Measurements from ENCODE around the gene OCA2. TPM values are rescaled to one million over a fixed set of nuclear protein-coding genes. Genes with fewer than 3 reads are reported as not detected.
A peak's percentile ranks its signal among the peaks of the same experiment; 100 is the strongest.
"Not testable (repeated sequence)": the region's sequence is repeated elsewhere in the genome, so short reads cannot be mapped to it uniquely, and the experiment has no call there.

OCA2 gene
- total RNA-seq, 1 experiment from 2014 or later, result 0.21 TPM

- peak; percentile 74 for DNase-seq
- peaks cover 6% of the 10 kb centered on the region for H3K36me3 ChIP-seq (replicated peaks; ENCODE audit: control insufficient read depth, insufficient read depth, low read length)
- no peaks in the 10 kb centered on the region for H3K27me3 ChIP-seq (ENCODE audit: control insufficient read depth, insufficient read depth, low read length)
Observed at GRCh38 chr15:28125673-28126651, 26.8 kb upstream of the OCA2 start.

DNA sequence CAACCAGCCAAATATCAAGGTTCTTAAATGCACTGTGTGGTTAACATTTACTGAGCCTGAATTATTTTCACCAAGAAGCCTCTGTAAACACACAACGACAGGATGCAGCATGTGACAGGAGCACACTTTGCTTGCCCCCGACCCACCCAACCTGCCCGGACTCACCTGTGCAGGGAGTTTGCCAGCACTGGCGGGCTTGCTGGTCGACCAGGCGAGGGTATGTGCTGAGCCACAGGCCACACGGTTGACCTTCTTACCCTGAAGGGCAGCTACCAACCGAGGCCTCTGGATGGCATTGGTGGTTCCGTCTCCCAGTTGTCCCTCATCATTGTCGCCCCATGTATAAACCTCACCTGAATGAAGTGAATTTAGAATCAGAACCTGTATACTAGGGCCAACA is 25.7 kb upstream of the OCA2 start:
- Histone ChIP-seq H3K4me3 (ENCODE audit: insufficient read depth, low read depth, low read length) (no peak overlapping the region), H3K36me3 (replicated peaks; ENCODE audit: control insufficient read depth, insufficient read depth, low read length) (peaks cover 7% of the 10 kb centered on the region), H3K27me3 (ENCODE audit: control insufficient read depth, insufficient read depth, low read length) (no peaks in the 10 kb centered on the region)
- no peak for DNase-seq

More at GRCh38 chr15:28125673-28126651, 26.8 kb upstream of the OCA2 start:
- no peak overlapping the region for H3K4me3 ChIP-seq (ENCODE audit: insufficient read depth, low read depth, low read length)

DNA sequence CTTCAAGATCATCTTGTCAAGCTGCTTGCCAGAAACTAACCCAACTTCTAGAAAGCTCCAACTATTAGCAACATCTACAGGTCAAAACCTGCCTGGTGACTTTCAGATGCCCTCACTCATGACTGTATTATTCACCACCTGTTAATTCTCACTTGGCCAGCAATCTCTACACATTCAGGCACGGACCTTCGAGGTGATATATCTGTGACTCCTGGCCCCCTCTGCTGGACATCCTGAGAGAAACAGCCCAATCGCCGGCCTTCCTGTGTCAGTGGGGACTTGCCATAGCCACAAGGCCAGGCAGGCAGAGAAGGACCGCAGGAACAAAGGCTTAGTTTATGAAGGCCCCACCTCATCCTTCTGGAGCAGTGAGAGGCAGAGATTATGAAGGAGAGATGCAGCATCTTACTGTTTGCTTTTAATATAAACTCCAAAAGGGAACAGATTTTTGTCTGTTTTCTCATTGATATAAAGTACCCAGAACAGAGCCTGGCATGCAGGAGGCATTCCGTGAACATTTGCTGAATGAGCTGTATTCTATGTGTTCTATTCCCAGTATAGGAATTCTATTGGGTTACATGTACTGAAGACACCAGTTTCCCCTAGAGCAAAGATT is 24.4 kb upstream of the OCA2 start:
- peaks cover 7% of the 10 kb centered on the region for H3K36me3 ChIP-seq (replicated peaks; ENCODE audit: control insufficient read depth, insufficient read depth, low read length)
- no peak overlapping the region for H3K4me3 ChIP-seq (ENCODE audit: insufficient read depth, low read depth, low read length)
- peak; percentile 92 for DNase-seq
- no peaks in the 10 kb centered on the region for H3K27me3 ChIP-seq (ENCODE audit: control insufficient read depth, insufficient read depth, low read length)

DNA sequence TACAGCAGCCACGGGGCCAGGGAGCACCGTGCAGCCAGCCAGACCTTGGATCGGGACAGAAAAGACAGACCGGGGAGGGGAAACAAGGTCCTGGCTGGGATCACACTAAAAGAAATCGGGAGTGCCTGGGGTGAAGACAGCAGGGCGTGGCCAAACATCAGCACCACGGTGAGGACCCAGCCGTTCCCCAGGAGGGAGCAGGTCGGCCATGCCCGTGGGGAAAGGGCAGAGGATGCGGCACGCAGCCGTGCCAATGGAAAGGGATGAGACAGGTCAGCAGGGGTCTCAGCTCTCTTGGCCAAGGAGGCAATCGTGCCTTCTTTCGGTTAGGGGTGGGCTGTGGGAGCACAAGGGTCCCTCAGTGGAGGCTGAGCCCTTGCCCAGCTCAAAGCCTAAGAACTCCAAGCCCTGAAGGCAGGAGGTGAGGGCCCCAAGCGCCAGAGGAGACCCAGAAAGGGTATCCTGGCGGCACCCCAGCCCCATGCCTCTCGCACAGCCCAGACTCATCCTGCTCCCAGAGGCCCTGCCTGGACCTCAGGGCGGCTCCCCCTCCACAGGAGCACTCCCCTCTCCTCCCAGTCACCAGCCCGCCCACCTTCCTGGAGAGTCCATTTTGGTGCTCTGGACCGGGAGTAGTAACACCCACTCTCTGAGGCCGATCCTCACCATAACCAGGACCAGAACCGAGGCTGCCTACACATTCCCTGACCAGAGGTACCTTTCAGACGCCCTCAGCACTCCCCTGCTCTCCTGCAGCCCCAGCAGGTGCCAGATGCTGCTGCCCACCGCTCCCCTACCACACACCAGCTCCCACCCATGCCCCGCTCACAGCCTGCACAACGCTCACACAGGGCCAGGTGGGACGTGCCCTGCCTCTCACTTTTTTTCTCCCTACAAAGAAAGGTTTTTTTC is 23.2 kb upstream of the OCA2 start:
- peaks cover 10% of the 10 kb centered on the region for H3K36me3 ChIP-seq (replicated peaks; ENCODE audit: control insufficient read depth, insufficient read depth, low read length)
- DNase-seq, result no peak
- H3K27me3 ChIP-seq (ENCODE audit: control insufficient read depth, insufficient read depth, low read length), result no peaks in the 10 kb centered on the region
- H3K4me3 ChIP-seq (ENCODE audit: insufficient read depth, low read depth, low read length), result no peak overlapping the region

GRCh38 chr15:28121577-28121976 is 22.5 kb upstream of the OCA2 start:
- H3K36me3 ChIP-seq (replicated peaks; ENCODE audit: control insufficient read depth, insufficient read depth, low read length); H3K27me3 ChIP-seq (ENCODE audit: control insufficient read depth, insufficient read depth, low read length); DNase-seq: not testable (repeated sequence)

DNA sequence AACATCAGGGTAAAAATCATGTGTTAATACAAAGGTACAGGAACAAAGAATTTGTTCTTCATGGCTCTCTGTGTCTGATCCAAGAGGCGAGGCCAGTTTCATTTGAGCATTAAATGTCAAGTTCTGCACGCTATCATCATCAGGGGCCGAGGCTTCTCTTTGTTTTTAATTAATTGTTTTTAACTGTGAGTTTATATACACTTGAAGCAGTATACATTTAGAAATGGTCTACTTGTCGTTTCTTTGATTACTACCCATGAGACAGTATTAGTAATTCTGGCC is 21.2 kb upstream of the OCA2 start:
- peaks cover 11% of the 10 kb centered on the region for H3K36me3 ChIP-seq (replicated peaks; ENCODE audit: control insufficient read depth, insufficient read depth, low read length)
- DNase-seq, result no peak
- H3K4me3 ChIP-seq (ENCODE audit: insufficient read depth, low read depth, low read length), result no peak overlapping the region
- no peaks in the 10 kb centered on the region for H3K27me3 ChIP-seq (ENCODE audit: control insufficient read depth, insufficient read depth, low read length)

More at GRCh38 chr15:28121577-28121976, 22.5 kb upstream of the OCA2 start:
- not testable (repeated sequence) for H3K4me3 ChIP-seq (ENCODE audit: insufficient read depth, low read depth, low read length)

DNA sequence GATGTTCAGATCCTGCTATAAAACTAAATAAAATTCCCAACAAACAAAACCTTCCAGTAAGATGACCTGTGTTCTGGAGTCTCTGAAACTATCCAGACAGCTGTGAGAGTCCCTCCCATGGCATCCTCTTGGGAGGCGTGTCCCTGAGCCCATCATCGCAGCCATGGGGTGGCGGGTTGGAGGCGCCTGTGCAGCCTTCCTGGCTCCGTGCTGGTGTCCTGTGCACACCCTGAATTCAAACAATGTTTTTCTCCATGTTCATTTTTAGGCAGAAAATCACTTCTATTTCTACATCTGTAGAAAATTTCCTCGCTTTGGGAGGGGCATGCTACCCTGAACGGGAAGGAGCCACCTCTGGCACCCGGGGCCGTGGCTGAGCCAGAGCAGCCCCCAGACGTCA is 19.4 kb upstream of the OCA2 start:
- Histone ChIP-seq H3K4me3 (ENCODE audit: insufficient read depth, low read depth, low read length) (no peak overlapping the region), H3K27me3 (ENCODE audit: control insufficient read depth, insufficient read depth, low read length) (no peaks in the 10 kb centered on the region), H3K36me3 (replicated peaks; ENCODE audit: control insufficient read depth, insufficient read depth, low read length) (peaks cover 12% of the 10 kb centered on the region)
- DNase-seq, result peak; percentile 36

- H3K36me3 ChIP-seq (replicated peaks; ENCODE audit: control insufficient read depth, insufficient read depth, low read length), result peaks cover 12% of the 10 kb centered on the region
- DNase-seq, result peak; percentile 26
- H3K27me3 ChIP-seq (ENCODE audit: control insufficient read depth, insufficient read depth, low read length), result no peaks in the 10 kb centered on the region
- no peak overlapping the region for H3K4me3 ChIP-seq (ENCODE audit: insufficient read depth, low read depth, low read length)
Observed at GRCh38 chr15:28118083-28118482, 19.0 kb upstream of the OCA2 start.

GRCh38 chr15:28117432-28117990 is 18.4 kb upstream of the OCA2 start:
- peaks cover 12% of the 10 kb centered on the region for H3K36me3 ChIP-seq (replicated peaks; ENCODE audit: control insufficient read depth, insufficient read depth, low read length)
- H3K4me3 ChIP-seq (ENCODE audit: insufficient read depth, low read depth, low read length), result no peak overlapping the region
- DNase-seq, result peak; percentile 33
- H3K27me3 ChIP-seq (ENCODE audit: control insufficient read depth, insufficient read depth, low read length), result no peaks in the 10 kb centered on the region

- peak; percentile 42 for DNase-seq
- Histone ChIP-seq H3K4me3 (ENCODE audit: insufficient read depth, low read depth, low read length) (no peak overlapping the region), H3K36me3 (replicated peaks; ENCODE audit: control insufficient read depth, insufficient read depth, low read length) (peaks cover 11% of the 10 kb centered on the region), H3K27me3 (ENCODE audit: control insufficient read depth, insufficient read depth, low read length) (no peaks in the 10 kb centered on the region)
Observed at GRCh38 chr15:28116521-28117431, 17.7 kb upstream of the OCA2 start.

DNA sequence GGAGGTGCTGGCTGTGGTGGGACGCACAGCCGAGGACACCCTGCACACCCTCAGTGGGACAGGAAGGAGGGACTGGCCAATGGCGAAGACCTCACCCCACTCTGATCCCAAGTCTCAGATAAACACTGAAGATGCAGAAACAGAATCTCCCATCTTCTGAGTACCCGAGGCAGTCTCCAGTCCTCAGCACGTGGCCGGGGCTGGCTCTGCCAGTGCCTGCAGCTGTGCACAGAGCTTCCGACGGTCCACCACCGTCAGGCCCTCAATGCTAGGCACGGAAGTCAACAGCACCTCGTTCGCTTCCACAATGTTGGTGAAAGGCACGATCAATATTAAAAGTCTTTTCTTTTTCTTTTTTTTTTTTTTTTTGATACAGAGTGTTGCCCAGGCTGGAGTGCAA is 16.8 kb upstream of the OCA2 start:
- peak; percentile 35 for DNase-seq
- peaks cover 9% of the 10 kb centered on the region for H3K36me3 ChIP-seq (replicated peaks; ENCODE audit: control insufficient read depth, insufficient read depth, low read length)

GRCh38 chr15:28114721-28115622 is 15.9 kb upstream of the OCA2 start:
- Histone ChIP-seq H3K27me3 (ENCODE audit: control insufficient read depth, insufficient read depth, low read length) (no peaks in the 10 kb centered on the region), H3K36me3 (replicated peaks; ENCODE audit: control insufficient read depth, insufficient read depth, low read length) (peaks cover 5% of the 10 kb centered on the region), H3K4me3 (ENCODE audit: insufficient read depth, low read depth, low read length) (no peak overlapping the region)
- DNase-seq, result peak; percentile 33

More for the DNA sequence above, 16.8 kb upstream of the OCA2 start:
- Histone ChIP-seq H3K27me3 (ENCODE audit: control insufficient read depth, insufficient read depth, low read length) (no peaks in the 10 kb centered on the region), H3K4me3 (ENCODE audit: insufficient read depth, low read depth, low read length) (no peak overlapping the region)

- Histone ChIP-seq H3K27me3 (ENCODE audit: control insufficient read depth, insufficient read depth, low read length) (no peaks in the 10 kb centered on the region), H3K36me3 (replicated peaks; ENCODE audit: control insufficient read depth, insufficient read depth, low read length) (peaks cover 5% of the 10 kb centered on the region), H3K4me3 (ENCODE audit: insufficient read depth, low read depth, low read length) (no peak overlapping the region)
- DNase-seq, result peak; percentile 30
Observed at GRCh38 chr15:28114114-28114455, 15.0 kb upstream of the OCA2 start.
